SK-MEL-5 (cell line): Measurements from ENCODE around the gene NGB. TPM values are rescaled to one million over a fixed set of nuclear protein-coding genes. Genes with fewer than 3 reads are reported as not detected.

Experiments
- DNase-seq: peaks from one replicate; pipeline ENCODE4 v3.0.0-alpha.2; 2016; ENCODE audit warnings: low read depth, low spot score
- in situ Hi-C: cut with HindIII; loops from 2 replicates; pipeline ENCODE4 v1.10.0; 2016; ENCODE audit warnings: low sequenced_read_pairs, high pct_unique_total_duplicates, low pct_unique_long_range_greater_than_20kb
- total RNA-seq: library from RNA; depleted of rRNA; stranded (reverse); fragments of >200 nt; shearing (Covaris generic); gene quantifications from 2 replicates; pipeline ENCODE4 v1.2.3, GENCODE V29; 2014

Gene NGB
- total RNA-seq, 1 experiment from 2014 or later, result not detected

DNA sequence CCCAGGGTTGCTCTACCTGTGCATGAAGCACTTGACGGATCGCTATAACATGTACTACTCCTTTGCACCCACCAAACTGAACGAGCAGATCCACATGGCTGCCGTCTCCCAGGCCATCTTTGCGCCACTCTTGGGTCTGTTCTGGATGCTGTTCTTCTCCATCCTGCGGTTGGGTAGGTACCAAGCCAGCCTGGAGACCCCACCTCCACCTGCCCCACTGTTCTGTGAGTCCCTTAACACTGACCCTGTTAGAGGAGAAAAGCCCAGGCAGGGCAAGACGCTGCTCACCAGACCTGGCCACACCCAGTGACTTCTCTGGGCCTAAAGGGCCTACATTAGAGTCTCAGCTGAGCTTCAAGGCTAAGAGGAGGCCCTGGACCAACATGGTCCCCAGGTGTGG lies 21.7 kb downstream of the NGB start:
- DNase-seq, result no peak
- in situ Hi-C loops, result no loop called here

GRCh38 chr14:77248666-77249065 lies 22.3 kb downstream of the NGB start:
- in situ Hi-C loops, result no loop called here
- DNase-seq, result no peak

GRCh38 chr14:77246784-77247183 lies 24.2 kb downstream of the NGB start:
- no peak for DNase-seq
- in situ Hi-C loops, result no loop called here

DNA sequence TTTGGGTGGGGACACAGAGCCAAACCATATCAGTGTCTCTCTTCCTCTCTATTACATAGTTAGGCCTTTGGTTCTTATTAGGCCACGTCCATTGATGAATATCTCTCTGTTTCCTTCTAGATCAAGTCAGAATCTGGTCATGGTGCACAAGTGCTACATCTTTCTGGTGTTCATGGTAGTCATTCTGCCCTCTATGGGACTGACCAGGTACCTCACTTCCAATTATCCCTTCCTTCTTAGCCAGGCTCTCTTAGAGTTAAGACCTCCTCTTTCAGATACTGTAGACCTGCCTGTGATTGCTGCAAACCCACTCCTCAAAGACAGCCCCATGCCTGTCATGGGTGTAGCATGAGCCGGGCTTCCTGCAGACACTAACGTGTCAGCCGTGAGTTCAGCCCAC lies 25.2 kb downstream of the NGB start:
- in situ Hi-C loops, result no loop called here
- peak; percentile 41 for DNase-seq

- DNase-seq, result no peak
- in situ Hi-C loops, result no loop called here
Observed at GRCh38 chr14:77243853-77244252, 27.2 kb downstream of the NGB start.

DNA sequence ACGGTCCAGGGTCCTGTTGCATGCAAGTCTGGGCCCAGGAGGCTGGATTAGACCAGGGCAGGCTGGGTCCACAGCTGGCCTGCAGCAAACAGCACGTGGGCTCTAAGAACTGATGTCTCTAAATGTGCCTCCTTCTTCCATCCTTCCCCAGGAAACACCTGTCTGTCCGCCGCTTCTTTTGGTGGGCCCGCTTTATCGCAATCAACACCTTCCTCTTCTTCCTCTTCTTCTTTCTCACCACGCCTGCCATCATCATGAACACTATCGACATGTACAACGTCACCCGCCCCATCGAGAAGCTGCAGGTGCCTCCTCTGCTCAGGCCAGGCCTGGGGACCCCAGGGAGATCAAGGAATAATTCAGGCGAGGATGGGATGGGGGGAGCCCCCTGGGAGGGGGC lies 28.3 kb downstream of the NGB start:
- DNase-seq, result no peak
- in situ Hi-C loops, result no loop called here

DNA sequence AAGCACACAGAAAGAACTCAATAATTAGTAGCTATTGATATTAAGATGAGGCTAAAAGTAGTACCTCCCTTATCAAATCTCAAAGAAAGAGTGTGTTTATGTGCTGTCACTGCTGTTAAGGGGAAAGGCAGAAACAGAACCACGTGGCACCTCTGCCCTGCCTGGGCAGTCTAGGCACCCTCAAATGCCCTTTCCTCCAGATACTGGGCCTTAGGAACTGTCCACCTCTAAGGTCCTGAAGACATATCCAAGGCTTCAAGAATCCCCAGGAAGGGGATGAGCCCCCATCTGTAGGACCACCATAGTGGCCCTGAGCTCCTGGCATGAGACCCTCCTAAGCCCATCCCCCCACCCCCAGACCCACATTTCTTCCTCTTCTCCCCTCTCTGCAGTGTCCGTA lies 29.1 kb downstream of the NGB start:
- no peak for DNase-seq
- in situ Hi-C loops, result no loop called here

DNA sequence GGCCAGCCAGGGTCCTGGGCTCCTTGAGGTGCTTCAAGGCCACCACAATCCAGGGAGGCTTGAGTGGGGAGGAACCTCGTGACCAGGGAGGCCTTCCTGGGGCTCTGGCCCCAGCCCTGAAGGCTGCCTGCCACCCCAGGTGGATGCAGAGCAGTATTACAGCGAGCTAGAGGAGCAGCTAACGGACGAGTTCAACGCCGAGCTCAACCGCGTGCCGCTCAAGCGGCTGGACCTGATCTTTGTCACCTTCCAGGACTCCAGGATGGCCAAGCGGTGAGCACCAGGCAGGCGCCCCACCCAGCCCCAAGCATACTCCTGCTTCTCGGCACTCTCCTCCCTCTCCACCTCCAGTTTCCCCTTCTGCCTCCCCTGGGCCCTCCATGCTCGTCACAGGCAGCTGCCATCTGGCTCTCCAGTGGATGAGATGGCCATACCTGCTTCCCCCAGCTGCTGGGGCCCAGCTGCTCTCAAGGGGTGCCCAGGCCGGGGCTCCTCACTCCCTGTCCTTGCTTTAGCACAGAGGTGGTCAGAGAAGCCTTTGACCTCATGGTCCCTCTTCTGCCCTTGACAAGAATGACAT lies 30.6 kb downstream of the NGB start:
- DNase-seq, result no peak
- in situ Hi-C loops, result no loop called here

DNA sequence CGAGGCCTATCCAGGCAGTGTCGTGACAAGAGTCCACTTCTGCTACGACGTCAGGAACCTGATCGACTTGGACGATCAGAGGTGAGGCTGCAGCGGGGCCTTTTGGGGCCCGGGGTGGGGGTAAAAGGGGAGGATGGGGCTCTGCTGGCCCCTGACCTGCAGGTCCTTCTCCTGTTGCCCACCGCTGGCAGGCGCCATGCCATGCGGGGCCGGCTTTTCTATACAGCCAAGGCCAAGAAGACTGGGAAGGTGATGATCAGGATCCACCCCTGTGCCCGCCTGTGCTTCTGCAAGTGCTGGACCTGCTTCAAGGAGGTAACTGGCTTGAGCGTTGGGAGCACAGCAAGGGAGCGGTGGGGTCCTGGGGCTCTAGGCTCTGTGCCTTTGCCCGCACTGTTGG lies 31.6 kb downstream of the NGB start:
- in situ Hi-C loops, result no loop called here
- no peak for DNase-seq

DNA sequence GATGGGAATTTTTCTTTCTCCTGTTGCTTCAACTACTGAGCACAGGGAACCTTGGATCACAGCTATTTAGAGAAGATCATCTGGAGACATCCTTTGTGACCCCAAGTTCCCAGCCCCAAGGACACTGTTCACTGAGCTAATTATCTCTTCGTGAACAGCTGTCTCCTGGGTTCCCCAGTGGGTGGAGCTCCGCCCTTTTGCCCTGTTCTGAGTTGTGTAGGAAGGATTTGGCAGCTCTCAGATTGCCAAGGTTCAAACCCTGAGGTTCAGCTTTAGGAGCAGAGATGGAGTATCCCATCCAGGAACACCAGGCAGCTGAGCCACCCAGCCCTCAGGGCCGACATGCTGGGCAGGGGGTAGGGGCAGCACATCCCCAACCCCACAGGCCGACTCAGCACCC lies 32.0 kb downstream of the NGB start:
- no peak for DNase-seq
- in situ Hi-C loops, result no loop called here

- no peak for DNase-seq
- in situ Hi-C loops, result no loop called here
Observed at GRCh38 chr14:77238356-77238755, 32.6 kb downstream of the NGB start.

- in situ Hi-C loops, result no loop called here
Observed at GRCh38 chr14:77236814-77237213, 34.2 kb downstream of the NGB start.

DNA sequence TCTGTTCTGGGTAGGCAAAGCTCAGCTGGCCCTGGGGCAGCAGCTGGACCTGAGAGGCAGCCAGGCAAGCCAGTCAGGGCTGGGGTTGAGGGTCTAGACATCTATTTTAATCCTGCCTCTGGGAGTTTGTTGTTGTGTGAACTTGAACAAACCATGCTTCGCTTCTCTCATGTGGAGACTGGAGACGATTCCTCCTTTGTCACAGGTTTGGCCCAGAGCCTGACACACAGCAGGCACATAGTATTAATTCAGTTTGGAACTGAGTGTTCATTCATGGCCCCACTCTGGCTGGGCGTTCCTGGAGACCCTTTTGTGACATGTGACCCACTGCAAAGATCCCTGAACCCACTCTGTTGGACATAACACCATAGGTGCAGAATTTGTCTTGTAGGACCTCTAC lies 39.3 kb downstream of the NGB start:
- in situ Hi-C loops, result no loop called here
- no peak for DNase-seq

More at GRCh38 chr14:77236814-77237213, 34.2 kb downstream of the NGB start:
- DNase-seq, result no peak

DNA sequence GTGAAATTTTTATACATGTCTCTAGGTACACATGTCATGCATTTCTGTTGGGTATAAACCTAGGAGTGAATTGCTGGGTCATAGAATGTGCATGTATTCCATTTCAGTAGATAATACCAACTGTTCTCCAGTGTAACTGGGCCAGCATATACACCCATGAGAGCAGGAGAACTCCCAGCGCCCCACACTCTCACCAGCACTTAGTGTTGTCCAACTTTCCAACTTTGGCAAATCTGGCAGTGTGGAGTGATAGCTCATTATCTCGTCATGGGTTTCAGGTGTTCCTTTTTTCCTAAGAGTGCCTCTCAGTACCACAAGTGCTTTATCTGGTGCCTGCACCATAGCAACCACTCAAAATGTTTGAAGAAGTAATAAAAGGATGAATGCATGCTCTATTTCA lies 40.1 kb downstream of the NGB start:
- no peak for DNase-seq
- in situ Hi-C loops, result no loop called here

DNA sequence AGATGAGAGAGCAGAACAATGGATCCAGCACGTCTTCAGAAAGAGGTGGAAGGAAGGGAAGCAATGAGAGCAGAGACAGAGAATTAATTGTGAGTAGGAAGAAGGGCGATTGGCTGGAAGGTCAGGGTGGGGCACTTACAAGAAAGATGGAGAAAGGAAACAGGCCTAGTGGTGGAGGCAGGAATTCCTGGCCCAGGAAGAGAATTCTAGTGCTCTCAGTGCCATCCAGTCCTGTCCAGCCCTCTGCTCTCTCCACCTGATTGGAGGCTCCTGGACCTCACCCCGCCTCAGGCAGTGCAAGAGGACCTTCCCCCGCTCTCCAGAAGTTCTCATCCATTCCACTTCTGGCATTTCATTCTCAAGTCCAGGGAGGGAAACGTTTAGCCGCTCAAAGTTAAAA lies 43.0 kb downstream of the NGB start:
- DNase-seq, result no peak
- in situ Hi-C loops, result no loop called here

GRCh38 chr14:77225892-77226557 lies 45.0 kb downstream of the NGB start:
- DNase-seq, result no peak
- in situ Hi-C loops, result no loop called here

- in situ Hi-C loops, result no loop called here
- no peak for DNase-seq
Observed at GRCh38 chr14:77225254-77225653, 45.8 kb downstream of the NGB start.

DNA sequence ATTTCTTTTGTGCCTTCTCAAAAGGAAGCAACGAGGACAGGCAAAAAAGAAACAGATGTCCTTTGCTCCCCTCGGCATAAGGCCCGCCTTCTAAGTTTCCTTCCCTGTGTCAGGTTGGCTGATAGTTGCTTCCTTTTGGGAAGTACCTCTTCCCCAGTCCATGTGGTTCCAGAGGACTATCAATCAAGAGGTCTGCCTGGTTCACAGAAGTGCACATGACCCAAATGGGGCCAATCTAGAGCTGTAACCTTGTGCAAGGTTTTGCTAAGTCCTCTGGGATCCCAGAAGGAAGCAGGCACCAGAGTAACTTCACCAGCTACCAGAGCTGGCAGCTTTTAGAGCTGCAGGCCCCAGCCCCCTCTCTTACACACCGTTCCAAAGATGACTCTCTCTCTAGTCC lies 46.8 kb downstream of the NGB start:
- in situ Hi-C loops, result no loop called here

DNA sequence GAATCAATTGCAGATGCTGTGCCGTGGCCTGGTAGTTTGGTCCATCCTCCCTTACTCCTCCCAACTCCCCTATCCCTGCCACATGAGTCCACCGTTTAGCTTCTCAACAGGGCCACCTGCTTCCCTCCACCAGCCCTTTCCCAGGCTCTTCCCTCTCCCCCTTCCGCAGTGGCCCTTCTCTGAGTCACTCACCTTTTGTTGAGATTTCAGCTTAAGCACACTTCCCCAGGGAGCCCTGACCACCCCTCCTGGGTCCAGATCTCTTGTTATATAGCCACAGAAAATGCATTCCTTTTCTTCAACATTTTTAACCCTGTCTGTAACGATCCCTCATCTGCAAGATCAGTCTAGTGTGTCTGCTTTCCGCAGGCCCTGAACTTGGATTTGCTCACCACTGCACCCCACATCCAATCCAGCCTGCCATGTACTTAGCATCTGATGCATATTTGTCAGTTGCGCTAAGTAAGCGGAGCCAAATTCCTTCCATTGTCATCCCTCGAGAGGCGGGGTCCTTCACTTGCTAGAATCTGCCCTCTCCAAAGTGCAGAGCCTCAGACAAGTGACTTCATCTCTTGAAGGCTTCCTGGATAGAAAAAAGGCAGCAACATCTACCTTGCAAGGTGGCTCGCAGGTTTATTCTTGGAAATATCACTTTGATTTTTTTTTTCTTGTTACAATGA lies 48.3 kb downstream of the NGB start:
- DNase-seq, result no peak
- in situ Hi-C loops, result no loop called here

More for the DNA sequence above, 46.8 kb downstream of the NGB start:
- DNase-seq, result no peak
